Measurements from ENCODE around the gene MDK. TPM values are rescaled to one million over a fixed set of nuclear protein-coding genes. Genes with fewer than 3 reads are reported as not detected.

MDK gene
- total RNA-seq, 2 experiments from 2014 or later: 2.9 to 4.6 TPM

DNA sequence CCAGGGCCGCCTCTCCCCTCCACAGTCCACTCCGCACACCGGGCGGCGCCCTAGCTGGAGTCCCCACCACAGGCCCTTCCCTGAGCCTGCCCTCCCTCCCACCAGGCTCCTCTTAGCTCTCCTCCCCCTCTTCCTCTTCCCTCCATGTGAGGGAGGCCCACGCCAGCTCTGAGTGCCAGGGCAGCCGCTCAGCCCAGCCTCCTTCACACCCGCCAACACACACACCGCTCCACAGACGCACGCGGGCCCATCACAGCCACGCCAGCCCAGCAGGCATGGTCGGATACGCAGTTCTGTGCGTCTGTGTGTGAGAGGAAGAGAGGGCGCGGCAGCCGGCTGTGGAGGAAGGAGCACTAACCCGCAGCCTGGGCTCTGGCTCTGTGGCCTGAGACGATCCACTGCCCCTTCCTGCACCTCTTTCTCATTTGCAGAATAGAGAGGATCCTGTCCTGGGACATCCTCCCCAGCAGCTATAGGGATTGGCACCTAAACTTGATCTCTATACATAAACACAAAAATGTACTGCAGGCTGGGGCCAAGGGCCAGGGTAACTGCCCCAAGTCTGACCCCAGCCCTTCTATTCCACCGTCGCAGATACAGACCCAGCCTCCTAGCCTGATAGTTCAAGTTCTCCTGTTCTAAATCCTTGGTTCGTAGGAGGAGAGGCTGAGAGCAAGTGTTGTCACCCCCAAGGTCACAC is 6.6 kb downstream of the MDK start:
- H3K4me1 Mint-ChIP-seq (ENCODE audit: low read depth): peaks cover 23% of the 10 kb centered on the region
- no peak overlapping the region for H3K27ac Mint-ChIP-seq
- no peak overlapping the region for H3K4me3 Mint-ChIP-seq
- no peaks in the 10 kb centered on the region for H3K36me3 Mint-ChIP-seq (ENCODE audit: low read depth)
- peaks cover 55% of the 10 kb centered on the region for H3K27me3 Mint-ChIP-seq (ENCODE audit: low read depth)
- H3K9me3 Mint-ChIP-seq: no peaks in the 10 kb centered on the region
- CTCF ChIA-PET: interaction anchor here (0.8 to 4.0 kb wide), 29 partner anchors 9 to 319 kb away, joined by 3 to 19 read pairs (median 5); partner anchors contain the start of genes ATG13 and HARBI1
- no peak for DNase-seq
- intact Hi-C loops (cut with micrococcal nuclease): loop anchor here (5.0 kb wide), 1 partner anchor 284 kb away; no protein-coding TSS in a partner anchor

DNA sequence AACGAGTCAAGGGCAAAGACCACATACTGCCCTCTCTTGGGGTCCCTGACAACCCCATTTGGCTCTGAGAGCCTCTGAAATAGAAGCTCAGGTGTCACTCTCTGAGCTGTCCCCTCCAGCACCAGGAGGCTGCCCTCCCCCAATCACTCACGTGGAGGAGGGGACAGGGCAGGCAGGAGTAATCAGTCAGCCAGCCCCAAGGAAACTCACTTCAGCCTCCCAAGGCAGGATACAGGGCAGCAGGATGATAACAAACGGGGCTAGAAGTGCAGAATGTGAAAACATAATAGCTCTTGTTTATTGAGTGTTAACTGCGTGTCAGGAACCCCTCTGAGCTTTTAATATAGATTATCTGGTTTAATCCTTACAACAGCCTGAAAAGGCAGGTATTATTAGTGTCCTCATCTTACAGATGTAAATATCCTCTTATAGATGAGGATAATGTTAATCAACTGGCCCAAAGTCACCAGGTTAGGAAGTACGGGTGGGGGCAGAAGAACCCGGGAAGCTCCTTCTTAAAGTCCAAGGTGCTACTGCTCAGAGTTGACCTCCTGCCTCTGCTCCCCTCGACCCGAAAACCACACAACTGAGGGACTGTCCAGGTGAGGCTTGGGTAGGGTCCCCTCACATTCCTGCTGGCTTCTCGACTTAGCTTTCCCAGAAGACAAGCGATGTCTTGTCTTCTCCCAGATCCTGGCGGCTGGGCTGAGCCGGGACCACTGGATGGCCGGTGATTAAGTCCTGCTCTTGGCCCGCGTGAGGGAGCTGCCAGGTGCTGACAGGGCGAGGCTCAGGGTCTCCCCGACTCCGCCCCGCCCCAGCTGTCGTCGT is 7.4 kb downstream of the MDK start:
- peaks cover 25% of the 10 kb centered on the region for H3K4me1 Mint-ChIP-seq (ENCODE audit: low read depth)
- no peaks in the 10 kb centered on the region for H3K9me3 Mint-ChIP-seq
- H3K4me3 Mint-ChIP-seq: no peak overlapping the region
- no peak for DNase-seq
- CTCF ChIA-PET: interaction anchor here (0.6 to 4.0 kb wide), 35 partner anchors 10 to 318 kb away, joined by 3 to 19 read pairs (median 5); partner anchors contain the start of genes ATG13, DGKZ and HARBI1
- peaks cover 58% of the 10 kb centered on the region for H3K27me3 Mint-ChIP-seq (ENCODE audit: low read depth)
- intact Hi-C loops (cut with micrococcal nuclease): loop anchor here (1.0 to 5.0 kb wide), 4 partner anchors 140 to 283 kb away; partner anchors contain the start of genes ATG13 and HARBI1
- H3K27ac Mint-ChIP-seq: no peak overlapping the region
- no peaks in the 10 kb centered on the region for H3K36me3 Mint-ChIP-seq (ENCODE audit: low read depth)

- no peak overlapping the region for H3K27ac Mint-ChIP-seq
- intact Hi-C loops (cut with micrococcal nuclease): loop anchor here (1.0 to 5.0 kb wide), 4 partner anchors 140 to 283 kb away; partner anchors contain the start of genes ATG13 and HARBI1
These were observed 8.2 kb downstream of the MDK start for GRCh38 chr11:46389450-46390330.

GRCh38 chr11:46390331-46391171 is 9.1 kb downstream of the MDK start:
- H3K36me3 Mint-ChIP-seq (ENCODE audit: low read depth): no peaks in the 10 kb centered on the region
- H3K27ac Mint-ChIP-seq: no peak overlapping the region
- H3K4me1 Mint-ChIP-seq (ENCODE audit: low read depth): peaks cover 25% of the 10 kb centered on the region
- peak overlapping the region; percentile 6 for H3K4me3 Mint-ChIP-seq
- peaks cover 58% of the 10 kb centered on the region for H3K27me3 Mint-ChIP-seq (ENCODE audit: low read depth)
- no peaks in the 10 kb centered on the region for H3K9me3 Mint-ChIP-seq
- intact Hi-C loops (cut with micrococcal nuclease): no loop called here
- CTCF ChIA-PET: interaction anchor here (0.6 to 4.0 kb wide), 12 partner anchors 8 to 227 kb away, joined by 3 to 19 read pairs (median 6); partner anchors contain the start of genes ATG13, DGKZ and HARBI1
- DNase-seq: no peak

More at GRCh38 chr11:46389450-46390330, 8.2 kb downstream of the MDK start:
- Mint-ChIP-seq H3K9me3 (no peaks in the 10 kb centered on the region), H3K4me1 (ENCODE audit: low read depth) (peaks cover 25% of the 10 kb centered on the region), H3K27me3 (ENCODE audit: low read depth) (peaks cover 58% of the 10 kb centered on the region), H3K4me3 (peak overlapping the region; percentile 21), H3K36me3 (ENCODE audit: low read depth) (no peaks in the 10 kb centered on the region)
- CTCF ChIA-PET: interaction anchor here (0.6 to 4.0 kb wide), 26 partner anchors 9 to 317 kb away, joined by 3 to 19 read pairs (median 5); partner anchors contain the start of genes ATG13, DGKZ and HARBI1
- peak; percentile 72 for DNase-seq

- Mint-ChIP-seq H3K9me3 (no peaks in the 10 kb centered on the region), H3K27me3 (ENCODE audit: low read depth) (peaks cover 55% of the 10 kb centered on the region), H3K36me3 (ENCODE audit: low read depth) (no peaks in the 10 kb centered on the region), H3K4me1 (ENCODE audit: low read depth) (peaks cover 25% of the 10 kb centered on the region), H3K4me3 (no peak overlapping the region), H3K27ac (no peak overlapping the region)
- DNase-seq: no peak
- intact Hi-C loops (cut with micrococcal nuclease): no loop called here
- CTCF ChIA-PET: interaction anchor here (1.0 to 1.9 kb wide), 2 partner anchors 47 to 127 kb away, joined by 4 read pairs; no protein-coding TSS in a partner anchor
These were observed 9.7 kb downstream of the MDK start for GRCh38 chr11:46391186-46391577.

- Mint-ChIP-seq H3K9me3 (no peaks in the 10 kb centered on the region), H3K36me3 (ENCODE audit: low read depth) (peaks cover 3% of the 10 kb centered on the region), H3K4me1 (ENCODE audit: low read depth) (peaks cover 25% of the 10 kb centered on the region), H3K27me3 (ENCODE audit: low read depth) (peaks cover 49% of the 10 kb centered on the region), H3K27ac (no peak within 1 kb of the TSS), H3K4me3 (peak within 1 kb of the TSS; percentile 66)
- CTCF ChIA-PET: interaction anchor here (0.6 to 1.9 kb wide), 6 partner anchors 9 to 242 kb away, joined by 3 to 4 read pairs (median 3); no protein-coding TSS in a partner anchor
- DNase-seq: no peak
- intact Hi-C loops (cut with micrococcal nuclease): loop anchor here (1.0 kb wide), 1 partner anchor 11 kb away; no protein-coding TSS in a partner anchor
These were observed 10.3 kb downstream of the MDK start, which contains the start of gene CHRM4 for GRCh38 chr11:46391578-46392420. CHRM4 (minus strand) TSS chr11:46391776; CDS start chr11:46386557, 5,219 bp downstream.

DNA sequence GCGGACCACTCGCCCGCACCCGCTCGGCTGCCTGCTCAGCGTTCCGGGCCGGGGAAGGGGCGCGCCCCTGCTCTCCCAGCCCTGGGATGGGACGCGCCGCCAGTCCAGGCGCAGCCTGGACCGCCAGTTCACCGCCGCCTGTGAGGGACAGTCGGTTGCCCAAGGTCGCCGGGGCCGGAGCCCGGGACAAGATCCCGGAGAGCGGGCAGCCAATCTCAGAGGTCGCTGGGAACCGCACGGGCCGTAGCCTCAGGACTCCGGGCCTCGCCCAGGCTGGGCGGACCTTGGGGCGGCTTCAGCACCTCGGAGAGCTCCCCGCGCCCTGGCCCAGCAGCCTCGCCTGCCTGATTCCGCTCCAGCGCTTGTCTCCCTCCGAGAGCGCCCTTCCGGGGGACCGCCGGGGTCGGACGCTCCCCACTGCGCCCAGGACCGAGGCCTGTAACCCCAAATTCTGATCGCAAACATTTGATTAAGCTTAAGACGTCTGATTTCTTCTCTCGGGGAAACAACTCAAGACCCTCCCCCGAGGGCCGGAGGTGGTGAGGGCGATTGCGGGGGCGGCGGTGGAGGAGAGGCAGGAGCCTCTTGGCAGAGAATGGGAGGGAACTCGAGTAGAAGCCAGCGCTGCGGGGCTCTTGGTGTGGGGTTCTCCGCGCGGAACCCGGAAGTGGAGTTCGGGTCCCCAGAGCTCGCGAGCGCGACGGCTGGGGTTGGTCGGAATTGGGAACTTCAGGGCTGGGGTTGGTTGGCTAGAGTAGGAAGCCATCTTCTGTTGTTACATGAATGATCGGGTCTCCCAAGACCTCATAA is 11.2 kb downstream of the MDK start:
- peak overlapping the region; percentile 66 for H3K4me3 Mint-ChIP-seq
- peak; percentile 82 for DNase-seq
- H3K4me1 Mint-ChIP-seq (ENCODE audit: low read depth): peaks cover 25% of the 10 kb centered on the region
- CTCF ChIA-PET: interaction anchor here (0.6 to 1.9 kb wide), 6 partner anchors 8 to 241 kb away, joined by 3 to 4 read pairs (median 3); no protein-coding TSS in a partner anchor
- H3K9me3 Mint-ChIP-seq: no peaks in the 10 kb centered on the region
- no peak overlapping the region for H3K27ac Mint-ChIP-seq
- H3K27me3 Mint-ChIP-seq (ENCODE audit: low read depth): peaks cover 43% of the 10 kb centered on the region
- peaks cover 9% of the 10 kb centered on the region for H3K36me3 Mint-ChIP-seq (ENCODE audit: low read depth)
- intact Hi-C loops (cut with micrococcal nuclease): loop anchor here (1.0 kb wide), 1 partner anchor 12 kb away; no protein-coding TSS in a partner anchor

GRCh38 chr11:46393231-46393616 is 11.8 kb downstream of the MDK start:
- CTCF ChIA-PET: interaction anchor here (1.0 to 1.5 kb wide), 4 partner anchors 8 to 148 kb away, joined by 3 read pairs; no protein-coding TSS in a partner anchor
- H3K4me1 Mint-ChIP-seq (ENCODE audit: low read depth): peaks cover 21% of the 10 kb centered on the region
- peaks cover 39% of the 10 kb centered on the region for H3K27me3 Mint-ChIP-seq (ENCODE audit: low read depth)
- peaks cover 9% of the 10 kb centered on the region for H3K36me3 Mint-ChIP-seq (ENCODE audit: low read depth)
- H3K4me3 Mint-ChIP-seq: peak overlapping the region; percentile 66
- intact Hi-C loops (cut with micrococcal nuclease): no loop called here
- DNase-seq: no peak
- no peaks in the 10 kb centered on the region for H3K9me3 Mint-ChIP-seq
- H3K27ac Mint-ChIP-seq: no peak overlapping the region

GRCh38 chr11:46393759-46394158 is 12.3 kb downstream of the MDK start:
- Mint-ChIP-seq H3K27me3 (ENCODE audit: low read depth) (peaks cover 34% of the 10 kb centered on the region), H3K4me3 (no peak overlapping the region), H3K36me3 (ENCODE audit: low read depth) (peaks cover 9% of the 10 kb centered on the region), H3K9me3 (no peaks in the 10 kb centered on the region), H3K27ac (no peak overlapping the region), H3K4me1 (ENCODE audit: low read depth) (peaks cover 21% of the 10 kb centered on the region)
- no peak for DNase-seq
- CTCF ChIA-PET: no interaction called here
- intact Hi-C loops (cut with micrococcal nuclease): no loop called here

Measured in activated naive CD4-positive, alpha-beta T cell treated with anti-CD3 and anti-CD28 coated beads for 36 hours (primary cell).